Measurements from ENCODE around the gene INTS1. TPM values are rescaled to one million over a fixed set of nuclear protein-coding genes. Genes with fewer than 3 reads are reported as not detected.
"Not testable (repeated sequence)": the region's sequence is repeated elsewhere in the genome, so short reads cannot be mapped to it uniquely, and the experiment has no call there.

INTS1 gene
- total RNA-seq, 8 experiments from 2014 or later = 19.5 to 80.2 (median 39.3) TPM

- ATAC-seq (replicated peaks in 6 of 8) = no peak
- in situ Hi-C loops (cut with MboI; ENCODE audit: low pct_unique_long_range_greater_than_20kb in 2 of 9, low sequenced_read_pairs in 9 of 9, unreplicated experiment in 9 of 9) = loop anchor here in 1 of 9 experiments (25.0 kb wide), 1 partner anchor 234 kb away; no protein-coding TSS in a partner anchor
Measured at GRCh38 chr7:1446620-1447032, 57.6 kb downstream of the INTS1 start.

GRCh38 chr7:1446026-1446425, 58.2 kb downstream of the INTS1 start:
- ATAC-seq (replicated peaks in 6 of 8) = peak in 1 of 8 experiments; percentile 21
- not testable (repeated sequence) for H3K4me1 ChIP-seq (replicated peaks in 1 of 2); H3K27ac ChIP-seq; H3K4me3 ChIP-seq
- no CpG with 5 or more reads among the region's 5 CpGs for WGBS, 10 experiments
- in situ Hi-C loops (cut with MboI; ENCODE audit: low pct_unique_long_range_greater_than_20kb in 2 of 9, low sequenced_read_pairs in 9 of 9, unreplicated experiment in 9 of 9) = loop anchor here in 1 of 9 experiments (25.0 kb wide), 1 partner anchor 234 kb away; no protein-coding TSS in a partner anchor

More at GRCh38 chr7:1446620-1447032, 57.6 kb downstream of the INTS1 start:
- Histone ChIP-seq H3K4me3 (no peak overlapping the region), H3K27ac (no peak overlapping the region), H3K4me1 (replicated peaks in 1 of 2) (peaks cover 0 to 3% of the 10 kb centered on the region in 2 donors)
- 90% methylated on average over 2 of the region's 17 CpGs; no CpG with 5 or more reads in 9 of the 10 experiments for WGBS, 10 experiments

- WGBS, 10 experiments = 60 to 100% (median 90%) methylated on average over 2 to 5 of the region's 21 CpGs; no CpG with 5 or more reads in 4 of the 10 experiments
- in situ Hi-C loops (cut with MboI; ENCODE audit: low pct_unique_long_range_greater_than_20kb in 2 of 9, low sequenced_read_pairs in 9 of 9, unreplicated experiment in 9 of 9) = loop anchor here in 1 of 9 experiments (25.0 kb wide), 1 partner anchor 233 kb away; no protein-coding TSS in a partner anchor
- ATAC-seq (replicated peaks in 6 of 8) = no peak
- Histone ChIP-seq H3K4me1 (replicated peaks in 1 of 2) (peaks cover 0 to 3% of the 10 kb centered on the region in 2 donors), H3K4me3 (no peak overlapping the region), H3K27ac (no peak overlapping the region)
Measured at GRCh38 chr7:1445341-1445740, 58.8 kb downstream of the INTS1 start.

GRCh38 chr7:1444925-1445322, 59.3 kb downstream of the INTS1 start:
- in situ Hi-C loops (cut with MboI; ENCODE audit: low pct_unique_long_range_greater_than_20kb in 2 of 9, low sequenced_read_pairs in 9 of 9, unreplicated experiment in 9 of 9) = loop anchor here in 1 of 9 experiments (25.0 kb wide), 1 partner anchor 233 kb away; no protein-coding TSS in a partner anchor
- WGBS, 10 experiments = 62 to 86% methylated on average over 2 of the region's 24 CpGs; no CpG with 5 or more reads in 8 of the 10 experiments

GRCh38 chr7:1444214-1444924, 59.8 kb downstream of the INTS1 start:
- Histone ChIP-seq H3K27ac (no peak overlapping the region), H3K4me3 (no peak overlapping the region), H3K4me1 (replicated peaks in 1 of 2) (peaks cover 0 to 3% of the 10 kb centered on the region in 2 donors)
- ATAC-seq (replicated peaks in 6 of 8) = no peak
- in situ Hi-C loops (cut with MboI; ENCODE audit: low pct_unique_long_range_greater_than_20kb in 2 of 9, low sequenced_read_pairs in 9 of 9, unreplicated experiment in 9 of 9) = loop anchor here in 1 of 9 experiments (25.0 kb wide), 1 partner anchor 232 kb away; no protein-coding TSS in a partner anchor
- WGBS, 10 experiments = 60 to 79% methylated on average over 2 to 5 of the region's 45 CpGs; no CpG with 5 or more reads in 8 of the 10 experiments

More at GRCh38 chr7:1444925-1445322, 59.3 kb downstream of the INTS1 start:
- H3K27ac ChIP-seq = no peak overlapping the region
- no peak overlapping the region for H3K4me3 ChIP-seq
- no peak for ATAC-seq (replicated peaks in 6 of 8)
- H3K4me1 ChIP-seq (replicated peaks in 1 of 2) = peaks cover 0 to 3% of the 10 kb centered on the region in 2 donors

GRCh38 chr7:1443587-1444200, 60.5 kb downstream of the INTS1 start:
- in situ Hi-C loops (cut with MboI; ENCODE audit: low pct_unique_long_range_greater_than_20kb in 2 of 9, low sequenced_read_pairs in 9 of 9, unreplicated experiment in 9 of 9) = loop anchor here in 1 of 9 experiments (25.0 kb wide), 1 partner anchor 231 kb away; no protein-coding TSS in a partner anchor
- H3K4me1 ChIP-seq (replicated peaks in 1 of 2); ATAC-seq (replicated peaks in 6 of 8); H3K4me3 ChIP-seq; H3K27ac ChIP-seq: not testable (repeated sequence)
- WGBS, 10 experiments = 70 to 94% (median 82%) methylated on average over 2 to 3 of the region's 42 CpGs; no CpG with 5 or more reads in 7 of the 10 experiments

- 40 to 75% methylated on average over 1 to 7 of the region's 20 CpGs; no CpG with 5 or more reads in 8 of the 10 experiments for WGBS, 10 experiments
- in situ Hi-C loops (cut with MboI; ENCODE audit: low pct_unique_long_range_greater_than_20kb in 2 of 9, low sequenced_read_pairs in 9 of 9, unreplicated experiment in 9 of 9) = loop anchor here in 1 of 9 experiments (25.0 kb wide), 1 partner anchor 230 kb away; no protein-coding TSS in a partner anchor
- ATAC-seq (replicated peaks in 6 of 8) = no peak
- peaks cover 0 to 3% of the 10 kb centered on the region in 2 donors for H3K4me1 ChIP-seq (replicated peaks in 1 of 2)
- H3K4me3 ChIP-seq = no peak overlapping the region
- H3K27ac ChIP-seq = no peak overlapping the region
Measured at GRCh38 chr7:1442355-1443124, 61.6 kb downstream of the INTS1 start.

GRCh38 chr7:1441615-1442354, 62.4 kb downstream of the INTS1 start:
- in situ Hi-C loops (cut with MboI; ENCODE audit: low pct_unique_long_range_greater_than_20kb in 2 of 9, low sequenced_read_pairs in 9 of 9, unreplicated experiment in 9 of 9) = loop anchor here in 1 of 9 experiments (25.0 kb wide), 1 partner anchor 229 kb away; no protein-coding TSS in a partner anchor
- H3K4me3 ChIP-seq = no peak overlapping the region
- peaks cover 0 to 3% of the 10 kb centered on the region in 2 donors for H3K4me1 ChIP-seq (replicated peaks in 1 of 2)
- no peak overlapping the region for H3K27ac ChIP-seq
- ATAC-seq (replicated peaks in 6 of 8) = peak in 2 of 8 experiments; percentile 6 to 10
- 87 to 100% (median 98%) methylated on average over 2 to 8 of the region's 41 CpGs; no CpG with 5 or more reads in 7 of the 10 experiments for WGBS, 10 experiments

GRCh38 chr7:1440620-1441019, 63.6 kb downstream of the INTS1 start:
- in situ Hi-C loops (cut with MboI; ENCODE audit: low pct_unique_long_range_greater_than_20kb in 2 of 9, low sequenced_read_pairs in 9 of 9, unreplicated experiment in 9 of 9) = loop anchor here in 1 of 9 experiments (25.0 kb wide), 1 partner anchor 228 kb away; no protein-coding TSS in a partner anchor
- WGBS, 10 experiments = 80 to 100% methylated on average over 1 of the region's 10 CpGs; no CpG with 5 or more reads in 8 of the 10 experiments
- Histone ChIP-seq H3K4me1 (replicated peaks in 1 of 2) (no peaks in the 10 kb centered on the region), H3K27ac (no peak overlapping the region), H3K4me3 (no peak overlapping the region)
- ATAC-seq (replicated peaks in 6 of 8) = no peak

GRCh38 chr7:1439373-1440363, 64.5 kb downstream of the INTS1 start:
- Histone ChIP-seq H3K4me1 (replicated peaks in 1 of 2) (no peaks in the 10 kb centered on the region), H3K27ac (no peak overlapping the region), H3K4me3 (no peak overlapping the region)
- peak in 2 of 8 experiments; percentile 26 to 33 for ATAC-seq (replicated peaks in 6 of 8)
- WGBS, 10 experiments = 80 to 100% (median 97%) methylated on average over 1 to 3 of the region's 31 CpGs; no CpG with 5 or more reads in 4 of the 10 experiments
- in situ Hi-C loops (cut with MboI; ENCODE audit: low pct_unique_long_range_greater_than_20kb in 2 of 9, low sequenced_read_pairs in 9 of 9, unreplicated experiment in 9 of 9) = loop anchor here in 1 of 9 experiments (25.0 kb wide), 1 partner anchor 227 kb away; no protein-coding TSS in a partner anchor

- no peak overlapping the region for H3K4me3 ChIP-seq
- no peak overlapping the region for H3K27ac ChIP-seq
- in situ Hi-C loops (cut with MboI; ENCODE audit: low pct_unique_long_range_greater_than_20kb in 2 of 9, low sequenced_read_pairs in 9 of 9, unreplicated experiment in 9 of 9) = loop anchor here in 1 of 9 experiments (25.0 kb wide), 1 partner anchor 227 kb away; no protein-coding TSS in a partner anchor
Measured at GRCh38 chr7:1438821-1439220, 65.4 kb downstream of the INTS1 start.

More at GRCh38 chr7:1438821-1439220, 65.4 kb downstream of the INTS1 start:
- WGBS, 10 experiments = 63 to 80% methylated on average over 1 to 6 of the region's 15 CpGs; no CpG with 5 or more reads in 8 of the 10 experiments
- no peak for ATAC-seq (replicated peaks in 6 of 8)
- no peaks in the 10 kb centered on the region for H3K4me1 ChIP-seq (replicated peaks in 1 of 2)

Data from motor neuron (in vitro differentiated cells).